ENCODE data around the gene ASB7. TPM values are rescaled to one million over a fixed set of nuclear protein-coding genes. Genes with fewer than 3 reads are reported as not detected.

Gene ASB7
- total RNA-seq, 1 donor: 23.5 TPM

DNA sequence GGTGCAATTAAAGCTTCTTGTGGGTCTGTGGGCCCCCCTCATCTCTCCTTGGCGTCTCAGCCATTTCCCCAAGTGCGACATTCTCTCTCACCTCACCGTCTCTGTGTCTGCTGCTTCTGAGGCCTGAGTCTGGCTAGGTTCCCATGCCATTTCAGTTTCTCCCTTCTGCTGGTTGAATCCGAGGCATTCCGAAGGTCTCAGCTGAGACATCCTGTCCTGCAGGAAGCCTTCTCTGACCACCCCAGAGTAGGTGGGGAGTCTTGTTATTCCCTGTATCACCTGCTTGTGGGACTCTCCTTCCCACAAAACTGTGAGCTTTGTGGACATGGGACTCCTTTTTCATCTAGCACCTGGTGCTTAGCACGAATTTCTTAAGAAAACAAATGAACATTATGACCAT, 78.3 kb downstream of the ASB7 start:
- Histone ChIP-seq H3K9me3 (ENCODE audit: low read depth, low read length) (no peaks in the 10 kb centered on the region), H3K27me3 (ENCODE audit: insufficient read depth, low read length) (no peaks in the 10 kb centered on the region), H3K4me1 (ENCODE audit: insufficient read depth, low read length) (no peaks in the 10 kb centered on the region), H3K4me3 (ENCODE audit: low read length) (no peak overlapping the region)

DNA sequence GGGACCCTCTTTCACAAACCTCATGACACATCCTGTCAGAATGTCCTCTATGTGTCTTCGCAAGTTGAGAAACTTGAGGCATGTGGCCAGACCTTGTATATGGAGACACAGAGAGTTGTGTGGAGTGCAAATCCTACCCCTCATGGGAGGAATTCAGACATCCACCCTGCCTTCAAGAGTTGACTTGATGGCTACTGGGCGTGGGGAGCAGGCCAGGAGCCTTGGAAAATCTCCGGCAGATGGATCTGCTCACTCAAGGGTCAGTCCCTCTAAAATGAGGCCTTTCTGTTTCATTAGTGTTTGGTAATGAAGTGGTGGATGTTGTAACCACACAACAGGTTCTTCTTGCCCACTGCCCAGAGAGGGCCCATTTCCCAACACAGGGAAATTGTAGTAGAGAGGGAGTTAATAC, 79.0 kb downstream of the ASB7 start:
- Histone ChIP-seq H3K4me3 (ENCODE audit: low read length) (no peak overlapping the region), H3K4me1 (ENCODE audit: insufficient read depth, low read length) (no peaks in the 10 kb centered on the region), H3K27me3 (ENCODE audit: insufficient read depth, low read length) (no peaks in the 10 kb centered on the region), H3K9me3 (ENCODE audit: low read depth, low read length) (no peaks in the 10 kb centered on the region)

DNA sequence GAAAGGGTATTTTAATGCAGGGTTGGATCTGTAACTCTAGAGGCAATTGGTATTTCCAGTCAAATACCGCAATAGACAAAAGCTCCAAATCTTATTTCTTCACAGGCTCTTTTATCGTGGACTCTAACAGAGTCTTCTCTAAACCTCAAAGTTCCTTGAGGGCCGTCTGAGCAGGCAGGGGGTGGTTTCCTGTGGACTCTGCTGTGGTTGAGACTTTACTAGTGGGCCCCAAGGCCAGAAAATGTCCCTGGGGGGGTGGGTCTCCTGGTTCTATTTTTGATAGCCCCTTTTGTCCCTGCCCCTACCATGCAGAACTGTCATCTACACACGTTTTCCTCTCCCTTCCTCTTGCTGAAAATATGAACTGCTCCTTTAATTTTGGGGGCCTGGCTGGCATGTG, 80.1 kb downstream of the ASB7 start:
- Histone ChIP-seq H3K27me3 (ENCODE audit: insufficient read depth, low read length) (no peaks in the 10 kb centered on the region), H3K9me3 (ENCODE audit: low read depth, low read length) (no peaks in the 10 kb centered on the region), H3K4me3 (ENCODE audit: low read length) (no peak overlapping the region), H3K4me1 (ENCODE audit: insufficient read depth, low read length) (no peaks in the 10 kb centered on the region)

DNA sequence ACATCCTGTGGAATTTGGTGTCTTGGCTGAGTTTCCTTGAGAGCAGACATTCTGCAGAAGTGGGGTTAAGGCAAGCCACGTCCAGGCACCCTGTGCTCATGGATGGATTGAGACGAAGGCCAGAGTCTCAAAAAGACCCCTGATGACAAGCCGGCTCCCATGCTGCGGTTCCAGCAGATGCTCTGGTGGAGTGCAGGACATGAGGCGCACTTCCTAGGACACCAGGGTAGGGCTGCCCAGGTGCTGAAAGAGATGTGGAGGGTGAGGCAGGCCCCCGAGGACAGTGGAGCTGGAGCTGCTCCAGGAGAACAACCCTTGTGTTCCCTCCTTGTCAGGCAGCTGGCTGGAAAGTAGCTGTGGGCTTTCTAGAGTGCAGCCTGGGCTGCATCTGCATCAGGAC, 81.0 kb downstream of the ASB7 start:
- no peaks in the 10 kb centered on the region for H3K9me3 ChIP-seq (ENCODE audit: low read depth, low read length)
- H3K4me3 ChIP-seq (ENCODE audit: low read length): no peak overlapping the region
- no peaks in the 10 kb centered on the region for H3K27me3 ChIP-seq (ENCODE audit: insufficient read depth, low read length)
- no peaks in the 10 kb centered on the region for H3K4me1 ChIP-seq (ENCODE audit: insufficient read depth, low read length)

DNA sequence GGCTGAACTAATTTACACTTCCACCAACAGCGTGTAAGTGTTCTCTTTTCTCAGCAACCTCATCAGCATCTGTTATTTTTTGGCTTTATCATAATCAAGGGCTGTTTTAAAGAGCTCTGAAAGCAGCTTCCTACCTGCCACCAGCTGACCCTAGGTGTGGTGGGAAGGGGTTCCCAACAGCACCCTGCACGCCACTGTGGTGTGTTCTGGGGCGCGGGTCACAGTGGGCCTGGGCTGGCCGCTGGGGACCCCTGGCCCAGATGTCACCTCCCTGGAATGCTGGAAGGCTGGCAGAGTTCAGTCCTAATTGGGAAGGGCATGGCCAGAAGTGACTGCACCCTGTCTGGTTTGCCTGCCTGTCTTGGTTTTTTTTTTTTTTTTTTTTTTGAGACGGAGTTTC, 82.2 kb downstream of the ASB7 start:
- Histone ChIP-seq H3K4me1 (ENCODE audit: insufficient read depth, low read length) (no peaks in the 10 kb centered on the region), H3K4me3 (ENCODE audit: low read length) (no peak overlapping the region), H3K27me3 (ENCODE audit: insufficient read depth, low read length) (no peaks in the 10 kb centered on the region), H3K9me3 (ENCODE audit: low read depth, low read length) (no peaks in the 10 kb centered on the region)

DNA sequence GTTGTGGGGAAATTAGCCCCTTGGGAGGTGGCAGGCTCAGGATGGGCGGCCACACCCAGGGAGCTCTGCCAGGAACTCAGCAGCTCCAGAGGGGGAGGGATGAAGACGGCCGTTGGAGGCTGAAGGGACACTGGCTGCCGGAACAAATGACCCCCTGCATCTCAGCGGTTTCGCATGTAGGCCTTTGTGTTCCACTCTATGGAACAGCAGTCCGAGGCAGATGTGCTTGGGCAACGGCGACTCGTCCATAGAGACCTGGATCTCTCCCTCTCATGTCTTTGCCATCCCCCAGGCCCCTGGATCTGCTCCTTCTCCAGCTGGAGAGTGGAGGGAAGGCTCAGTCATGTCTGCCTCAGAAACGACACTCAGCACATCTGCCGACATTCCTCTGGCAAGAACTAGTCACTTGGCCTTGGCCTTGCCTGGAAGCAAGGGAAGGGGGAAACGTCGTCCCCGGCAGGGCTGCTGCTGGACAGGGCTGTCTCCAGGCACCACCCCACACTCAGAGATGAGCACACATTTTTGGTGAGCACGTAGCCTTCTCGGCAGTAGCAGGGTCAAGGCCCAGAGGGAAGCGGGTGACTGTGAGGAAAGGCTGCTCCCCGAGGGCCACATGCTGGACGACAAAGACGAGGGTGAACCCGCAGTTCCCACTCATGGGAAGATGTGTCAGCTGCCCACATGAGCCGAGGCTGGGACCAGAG, 83.8 kb downstream of the ASB7 start:
- no peak overlapping the region for H3K4me3 ChIP-seq (ENCODE audit: low read length)
- H3K27me3 ChIP-seq (ENCODE audit: insufficient read depth, low read length): no peaks in the 10 kb centered on the region
- H3K4me1 ChIP-seq (ENCODE audit: insufficient read depth, low read length): no peaks in the 10 kb centered on the region
- H3K9me3 ChIP-seq (ENCODE audit: low read depth, low read length): no peaks in the 10 kb centered on the region

DNA sequence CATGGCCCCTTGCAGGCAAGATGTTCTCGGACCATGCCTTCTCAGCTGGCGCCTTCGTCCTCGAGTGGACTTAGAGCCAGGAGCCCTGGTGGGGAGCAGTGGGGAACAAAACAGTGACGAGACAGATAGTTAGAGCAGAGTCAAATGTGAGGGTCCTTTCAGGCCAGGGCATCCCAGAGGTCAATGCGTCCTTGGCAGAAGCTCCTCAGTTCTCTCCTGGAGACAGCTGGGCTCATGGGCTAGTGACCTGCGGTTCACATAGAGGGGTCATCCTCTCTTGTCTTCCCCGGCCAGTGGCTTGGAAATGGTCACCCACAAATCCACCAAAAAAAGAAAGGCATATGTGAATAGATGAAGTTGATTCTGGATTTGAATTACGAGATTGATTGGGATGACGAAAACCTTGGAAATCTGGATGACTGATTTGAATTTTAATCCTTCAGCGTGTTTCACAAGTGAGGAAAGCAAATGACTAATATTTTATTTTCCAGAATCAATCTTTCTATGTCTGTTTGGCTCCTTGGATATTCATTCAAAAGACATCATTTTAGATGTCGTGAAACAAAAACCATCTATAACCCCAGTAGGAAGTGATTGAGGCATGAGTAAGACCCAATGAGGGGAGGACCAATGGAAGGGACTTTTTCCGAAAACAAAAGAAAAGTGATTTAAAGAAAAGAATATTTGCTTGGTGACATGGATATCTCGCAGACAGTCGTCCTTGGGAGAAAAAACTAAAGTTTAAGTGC, 84.5 kb downstream of the ASB7 start:
- Histone ChIP-seq H3K27me3 (ENCODE audit: insufficient read depth, low read length) (no peaks in the 10 kb centered on the region), H3K9me3 (ENCODE audit: low read depth, low read length) (no peaks in the 10 kb centered on the region), H3K4me1 (ENCODE audit: insufficient read depth, low read length) (no peaks in the 10 kb centered on the region), H3K4me3 (ENCODE audit: low read length) (no peak overlapping the region)

DNA sequence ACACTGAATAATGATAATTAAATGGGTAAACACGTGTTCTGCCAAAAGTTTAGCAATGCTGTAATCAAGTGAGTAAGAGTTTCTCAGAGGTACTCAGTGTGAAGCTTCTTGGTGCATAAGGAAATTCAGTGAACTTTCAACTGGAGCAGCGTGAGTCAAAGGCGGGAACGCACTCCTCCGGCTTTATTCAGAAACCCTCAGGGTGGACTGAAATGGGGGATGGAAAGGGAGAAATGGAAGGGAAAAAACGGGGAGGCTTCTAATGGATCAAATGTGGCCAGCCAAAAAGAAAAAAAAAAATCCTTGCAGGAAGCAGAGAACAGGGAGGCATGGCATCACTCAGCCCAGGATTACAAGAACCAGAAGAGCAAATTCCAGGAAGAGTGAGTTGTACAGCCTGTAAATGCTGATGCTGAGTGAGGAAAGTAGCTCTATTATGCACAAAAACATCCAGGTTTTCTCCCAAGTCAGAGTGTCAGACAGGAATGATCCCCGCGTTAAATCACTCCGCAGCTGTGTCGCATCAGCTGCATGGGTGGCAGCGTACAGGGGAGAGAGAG, 85.3 kb downstream of the ASB7 start:
- H3K27me3 ChIP-seq (ENCODE audit: insufficient read depth, low read length): no peaks in the 10 kb centered on the region
- no peaks in the 10 kb centered on the region for H3K4me1 ChIP-seq (ENCODE audit: insufficient read depth, low read length)
- H3K9me3 ChIP-seq (ENCODE audit: low read depth, low read length): no peaks in the 10 kb centered on the region
- H3K4me3 ChIP-seq (ENCODE audit: low read length): no peak overlapping the region

DNA sequence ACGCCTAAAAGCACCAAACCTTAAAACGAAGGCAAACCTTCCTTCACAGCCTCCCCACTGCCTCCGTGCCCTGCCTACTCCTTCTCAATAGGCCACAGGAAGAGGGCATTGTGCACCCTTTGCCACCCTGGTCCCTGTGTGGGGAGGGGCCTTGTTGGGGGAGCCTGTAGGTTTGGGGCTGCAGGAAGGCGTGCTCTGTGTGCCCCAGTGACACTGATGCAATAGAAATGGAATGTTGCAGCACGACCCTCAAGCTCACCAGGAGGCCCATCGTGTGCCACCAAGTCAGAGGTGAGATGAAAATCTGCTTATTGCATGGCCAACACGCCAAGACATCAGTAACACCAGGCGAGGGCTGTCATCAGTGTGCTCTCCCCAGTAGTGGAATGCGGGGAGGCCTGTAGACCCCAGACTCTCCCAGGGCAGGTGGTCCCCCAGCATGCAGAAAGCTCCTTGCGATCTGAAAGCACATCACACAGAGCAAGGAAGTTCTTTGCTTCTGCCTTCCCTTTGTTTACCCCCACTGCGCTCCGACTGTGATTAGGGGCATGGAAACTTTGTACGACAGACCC, 86.2 kb downstream of the ASB7 start:
- no peaks in the 10 kb centered on the region for H3K4me1 ChIP-seq (ENCODE audit: insufficient read depth, low read length)
- H3K4me3 ChIP-seq (ENCODE audit: low read length): no peak overlapping the region
- H3K9me3 ChIP-seq (ENCODE audit: low read depth, low read length): no peaks in the 10 kb centered on the region
- H3K27me3 ChIP-seq (ENCODE audit: insufficient read depth, low read length): peaks cover under 1% of the 10 kb centered on the region

DNA sequence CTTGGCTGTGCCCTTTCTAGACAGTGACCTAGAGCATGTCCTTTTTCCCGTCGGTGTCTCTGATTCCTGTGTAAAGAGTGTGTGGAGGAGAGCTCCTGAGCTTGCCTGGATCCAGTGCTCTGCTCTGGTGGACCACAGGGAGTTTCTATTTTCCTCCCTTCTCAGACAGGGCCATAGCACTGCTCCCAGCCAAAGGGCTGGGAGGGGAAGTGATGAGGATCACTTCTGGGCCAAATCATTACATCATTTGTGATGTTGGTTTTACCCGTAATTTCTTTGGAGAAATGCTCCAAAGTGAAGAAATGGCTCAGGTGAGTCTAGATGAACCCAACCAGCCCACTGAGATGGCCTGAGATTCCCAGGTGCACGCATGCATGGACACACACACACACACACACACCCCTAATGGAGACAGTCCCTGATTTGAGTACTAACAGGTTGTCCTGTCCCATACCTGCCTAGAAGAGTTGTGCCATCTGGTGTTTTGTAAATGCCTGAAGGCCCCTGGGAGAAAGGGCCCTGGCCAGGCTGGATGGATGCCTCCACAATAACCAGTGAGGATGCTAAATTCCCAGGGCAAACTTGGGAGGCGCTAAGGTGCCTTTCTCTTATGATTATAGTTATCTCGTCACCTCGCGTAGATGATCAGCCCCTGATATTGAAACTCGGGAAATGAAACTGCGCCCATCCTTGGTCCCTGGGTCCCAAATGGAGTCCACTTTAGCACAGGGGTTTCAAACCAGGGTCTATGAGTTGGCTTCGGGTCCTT, 86.9 kb downstream of the ASB7 start:
- H3K4me3 ChIP-seq (ENCODE audit: low read length): no peak overlapping the region
- H3K27me3 ChIP-seq (ENCODE audit: insufficient read depth, low read length): peaks cover 2% of the 10 kb centered on the region
- H3K4me1 ChIP-seq (ENCODE audit: insufficient read depth, low read length): no peaks in the 10 kb centered on the region
- H3K9me3 ChIP-seq (ENCODE audit: low read depth, low read length): no peaks in the 10 kb centered on the region

DNA sequence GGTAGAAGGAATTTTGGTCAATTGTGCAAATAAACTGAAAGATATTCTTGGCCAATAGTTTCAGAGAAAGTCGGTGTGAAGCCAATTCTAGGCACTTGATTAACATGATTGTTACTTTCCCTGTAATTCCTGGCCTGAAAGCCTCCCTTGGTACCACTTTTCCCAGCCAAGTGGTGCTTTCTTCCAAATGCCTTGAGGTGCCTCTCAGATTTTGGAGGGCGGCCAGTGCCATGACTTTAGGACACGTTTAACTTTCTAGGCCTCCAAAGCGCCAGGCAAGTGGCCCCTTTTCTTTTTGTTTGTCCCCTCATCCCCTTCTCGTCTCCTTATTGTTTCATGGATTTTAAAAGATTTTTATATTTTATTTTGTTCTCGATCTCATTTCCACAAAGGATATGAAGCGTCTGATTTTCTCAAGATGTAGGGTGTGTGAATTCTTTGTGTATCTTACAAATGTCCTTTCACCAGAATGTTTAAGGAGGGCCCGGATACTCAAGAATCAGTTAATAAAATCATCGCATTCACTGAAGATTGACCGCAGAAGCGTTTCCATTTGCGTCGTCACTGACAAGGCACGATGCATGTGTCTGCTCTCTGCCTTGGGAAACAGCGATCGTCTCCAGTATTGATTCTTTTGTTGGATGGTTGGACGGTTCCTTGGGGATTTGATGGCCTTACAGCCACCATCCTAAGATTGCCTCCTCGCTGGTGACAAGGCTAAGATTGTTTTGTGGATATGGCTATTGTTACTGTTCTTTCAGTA, 87.8 kb downstream of the ASB7 start:
- H3K27me3 ChIP-seq (ENCODE audit: insufficient read depth, low read length): peaks cover 2% of the 10 kb centered on the region
- H3K9me3 ChIP-seq (ENCODE audit: low read depth, low read length): no peaks in the 10 kb centered on the region
- H3K4me3 ChIP-seq (ENCODE audit: low read length): no peak overlapping the region
- H3K4me1 ChIP-seq (ENCODE audit: insufficient read depth, low read length): no peaks in the 10 kb centered on the region

DNA sequence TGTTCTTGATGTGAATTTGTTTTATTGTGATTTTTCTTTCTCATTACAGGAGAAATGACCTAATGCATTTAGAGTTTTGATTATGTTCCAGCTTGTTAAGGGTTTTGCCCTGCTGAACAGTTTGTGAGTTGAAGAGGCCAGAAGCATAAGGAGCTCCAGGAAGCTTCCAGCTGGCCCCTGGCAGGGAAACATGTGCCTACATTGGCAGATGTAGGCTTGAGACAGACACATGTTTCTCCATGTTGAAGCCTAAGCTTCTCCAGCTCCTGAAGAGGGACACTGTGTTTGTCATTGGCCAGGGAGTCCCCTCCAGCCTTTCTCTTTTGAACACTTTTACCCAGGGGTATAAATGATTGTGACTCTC, 88.4 kb downstream of the ASB7 start:
- no peaks in the 10 kb centered on the region for H3K4me1 ChIP-seq (ENCODE audit: insufficient read depth, low read length)
- H3K9me3 ChIP-seq (ENCODE audit: low read depth, low read length): no peaks in the 10 kb centered on the region
- H3K4me3 ChIP-seq (ENCODE audit: low read length): no peak overlapping the region
- peaks cover 2% of the 10 kb centered on the region for H3K27me3 ChIP-seq (ENCODE audit: insufficient read depth, low read length)

DNA sequence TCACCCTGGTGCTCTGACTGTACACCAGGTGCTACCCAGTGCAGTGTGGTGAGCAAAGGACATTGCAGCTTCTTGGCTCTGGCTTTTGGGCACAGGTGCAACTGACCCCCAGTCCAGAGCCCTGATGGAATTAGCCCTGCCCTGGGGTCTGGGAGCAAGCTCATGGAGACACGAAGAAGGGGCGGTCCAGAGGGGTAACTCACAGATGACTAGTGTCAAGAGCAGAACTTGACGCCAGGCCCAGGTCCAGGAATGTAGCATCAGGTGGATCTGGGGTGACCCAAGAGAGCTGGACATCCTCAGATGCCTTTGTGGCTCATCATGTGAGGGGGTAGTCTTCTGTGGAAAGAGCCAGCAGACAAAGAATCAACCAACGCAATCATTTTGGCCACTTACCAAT, 88.9 kb downstream of the ASB7 start:
- H3K27me3 ChIP-seq (ENCODE audit: insufficient read depth, low read length): peaks cover 6% of the 10 kb centered on the region
- H3K4me1 ChIP-seq (ENCODE audit: insufficient read depth, low read length): no peaks in the 10 kb centered on the region
- no peak overlapping the region for H3K4me3 ChIP-seq (ENCODE audit: low read length)
- no peaks in the 10 kb centered on the region for H3K9me3 ChIP-seq (ENCODE audit: low read depth, low read length)

DNA sequence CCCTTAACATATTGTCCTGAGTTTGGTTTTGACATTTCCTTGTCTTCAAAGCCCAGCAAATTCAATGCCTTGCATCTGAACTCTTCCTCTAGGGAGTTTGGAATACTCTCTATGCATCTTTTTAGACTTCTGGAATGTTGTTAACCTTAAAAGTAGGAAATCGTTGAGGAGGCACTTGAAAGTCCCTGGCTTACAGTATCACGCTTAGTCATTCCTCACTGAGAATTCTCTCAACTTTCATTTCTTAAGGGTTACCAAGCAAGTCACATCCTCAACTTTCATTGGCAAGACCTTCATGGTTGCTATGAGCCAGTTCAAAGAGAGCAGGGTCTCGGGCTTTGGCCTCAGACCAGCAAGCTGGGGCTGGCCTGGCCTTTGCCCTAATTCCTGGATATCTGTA, 89.9 kb downstream of the ASB7 start:
- Histone ChIP-seq H3K4me1 (ENCODE audit: insufficient read depth, low read length) (no peaks in the 10 kb centered on the region), H3K4me3 (ENCODE audit: low read length) (no peak overlapping the region), H3K27me3 (ENCODE audit: insufficient read depth, low read length) (peaks cover 11% of the 10 kb centered on the region), H3K9me3 (ENCODE audit: low read depth, low read length) (no peaks in the 10 kb centered on the region)

Data from mononuclear cell (primary cell).